ENCODE data around the gene NUCB1.

The NUCB1 gene

DNA sequence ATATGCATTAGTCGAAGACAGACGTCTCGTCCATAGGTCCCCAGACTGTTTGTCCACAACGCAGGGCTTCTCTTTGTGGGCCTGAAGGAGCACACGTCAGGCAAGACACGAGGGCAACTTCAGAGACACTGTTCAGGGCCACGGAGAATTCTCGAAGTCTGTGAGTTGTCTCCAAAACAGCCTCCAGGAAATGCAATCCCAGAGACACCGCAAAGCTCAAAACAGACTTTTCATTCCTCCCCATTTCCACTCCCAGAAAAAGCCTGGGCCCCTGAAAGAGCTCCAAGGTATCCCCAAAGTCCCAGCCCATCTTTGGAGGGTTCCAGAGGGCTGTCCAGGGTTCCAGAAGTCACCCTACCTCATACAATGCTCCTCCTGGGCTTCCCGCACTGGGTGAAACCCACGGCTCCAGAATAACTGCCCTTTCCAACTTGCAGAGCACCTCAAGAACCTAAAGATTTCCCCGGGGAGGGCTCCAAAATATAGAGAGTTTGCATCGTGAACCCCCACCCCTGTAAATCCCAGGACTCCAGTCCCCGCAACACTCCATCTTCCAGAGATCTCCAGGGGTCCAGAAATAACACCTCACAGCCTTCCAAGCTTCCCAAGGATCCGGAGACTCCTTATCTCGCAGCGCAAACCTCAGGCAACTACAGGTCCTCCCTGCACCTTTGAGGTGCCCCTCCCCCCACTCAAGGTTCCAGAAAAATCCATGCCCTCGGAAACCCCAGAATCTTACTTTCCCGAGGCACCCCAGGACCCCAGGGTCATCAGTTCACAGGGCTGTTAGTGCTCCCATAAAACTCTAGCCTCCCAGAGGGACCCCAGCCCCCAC lies 64.3 kb downstream of the NUCB1 start:
- TF ChIP-seq ZNF274 (IDR thresholded peaks at IDR 0.05; ENCODE audit: low read depth, low read length) = no peak
- H3K4me3 ChIP-seq (ENCODE audit: low read length) = peak overlapping the region; percentile 47; the same call in 1 of the 2 replicates

DNA sequence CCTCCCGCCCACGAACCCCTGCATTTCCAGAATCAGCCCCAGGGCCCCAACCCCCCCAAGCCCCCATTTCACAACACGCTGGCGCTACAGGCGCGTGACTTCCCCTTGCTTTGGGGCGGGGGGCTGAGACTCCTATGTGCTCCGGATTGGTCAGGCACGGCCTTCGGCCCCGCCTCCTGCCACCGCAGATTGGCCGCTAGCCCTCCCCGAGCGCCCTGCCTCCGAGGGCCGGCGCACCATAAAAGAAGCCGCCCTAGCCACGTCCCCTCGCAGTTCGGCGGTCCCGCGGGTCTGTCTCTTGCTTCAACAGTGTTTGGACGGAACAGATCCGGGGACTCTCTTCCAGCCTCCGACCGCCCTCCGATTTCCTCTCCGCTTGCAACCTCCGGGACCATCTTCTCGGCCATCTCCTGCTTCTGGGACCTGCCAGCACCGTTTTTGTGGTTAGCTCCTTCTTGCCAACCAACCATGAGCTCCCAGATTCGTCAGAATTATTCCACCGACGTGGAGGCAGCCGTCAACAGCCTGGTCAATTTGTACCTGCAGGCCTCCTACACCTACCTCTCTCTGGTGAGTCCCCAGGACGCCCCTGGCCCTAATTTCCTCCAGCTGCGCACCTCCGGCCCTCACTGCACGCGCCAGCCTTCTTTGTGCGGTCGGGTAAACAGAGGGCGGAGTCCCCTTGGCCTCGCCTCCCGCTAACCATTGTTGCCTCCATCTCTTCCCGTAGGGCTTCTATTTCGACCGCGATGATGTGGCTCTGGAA lies 65.1 kb downstream of the NUCB1 start, which contains the start of gene FTL:
Gene FTL, plus strand, starts transcription at position 270 of the 766 bp plus-strand sequence. Its CDS starts 199 bp downstream, at position 469.
- peak within 1 kb of the TSS; percentile 78 for H3K4me3 ChIP-seq (ENCODE audit: low read length)
- no peak for TF ChIP-seq ZNF274 (IDR thresholded peaks at IDR 0.05; ENCODE audit: low read depth, low read length)

DNA sequence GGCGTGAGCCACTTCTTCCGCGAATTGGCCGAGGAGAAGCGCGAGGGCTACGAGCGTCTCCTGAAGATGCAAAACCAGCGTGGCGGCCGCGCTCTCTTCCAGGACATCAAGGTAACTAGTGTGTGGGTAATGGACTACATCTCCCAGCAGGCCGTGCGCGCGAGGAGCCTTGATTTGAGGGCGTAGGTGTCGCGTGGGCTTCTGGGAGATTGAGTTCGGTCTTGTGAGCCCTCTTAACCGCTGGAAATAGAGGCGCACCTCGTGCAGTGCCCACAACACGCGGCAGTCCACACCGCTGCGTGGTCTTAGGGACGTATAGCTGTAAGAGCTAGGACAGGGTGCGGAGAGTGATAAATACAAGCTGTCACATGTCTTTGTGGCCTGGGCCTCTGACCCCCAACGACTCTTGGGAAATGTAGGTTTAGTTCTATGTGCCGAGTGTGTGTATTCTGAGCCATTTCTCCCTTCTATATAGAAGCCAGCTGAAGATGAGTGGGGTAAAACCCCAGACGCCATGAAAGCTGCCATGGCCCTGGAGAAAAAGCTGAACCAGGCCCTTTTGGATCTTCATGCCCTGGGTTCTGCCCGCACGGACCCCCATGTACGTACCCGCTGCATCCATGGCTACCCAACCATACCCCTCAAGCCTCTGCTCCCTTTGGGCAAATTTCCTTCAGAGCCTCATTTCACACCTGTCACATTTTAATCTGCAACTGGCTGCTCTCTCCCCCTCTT lies 65.9 kb downstream of the NUCB1 start:
- peak overlapping the region; percentile 78 for H3K4me3 ChIP-seq (ENCODE audit: low read length)
- no peak for TF ChIP-seq ZNF274 (IDR thresholded peaks at IDR 0.05; ENCODE audit: low read depth, low read length)

DNA sequence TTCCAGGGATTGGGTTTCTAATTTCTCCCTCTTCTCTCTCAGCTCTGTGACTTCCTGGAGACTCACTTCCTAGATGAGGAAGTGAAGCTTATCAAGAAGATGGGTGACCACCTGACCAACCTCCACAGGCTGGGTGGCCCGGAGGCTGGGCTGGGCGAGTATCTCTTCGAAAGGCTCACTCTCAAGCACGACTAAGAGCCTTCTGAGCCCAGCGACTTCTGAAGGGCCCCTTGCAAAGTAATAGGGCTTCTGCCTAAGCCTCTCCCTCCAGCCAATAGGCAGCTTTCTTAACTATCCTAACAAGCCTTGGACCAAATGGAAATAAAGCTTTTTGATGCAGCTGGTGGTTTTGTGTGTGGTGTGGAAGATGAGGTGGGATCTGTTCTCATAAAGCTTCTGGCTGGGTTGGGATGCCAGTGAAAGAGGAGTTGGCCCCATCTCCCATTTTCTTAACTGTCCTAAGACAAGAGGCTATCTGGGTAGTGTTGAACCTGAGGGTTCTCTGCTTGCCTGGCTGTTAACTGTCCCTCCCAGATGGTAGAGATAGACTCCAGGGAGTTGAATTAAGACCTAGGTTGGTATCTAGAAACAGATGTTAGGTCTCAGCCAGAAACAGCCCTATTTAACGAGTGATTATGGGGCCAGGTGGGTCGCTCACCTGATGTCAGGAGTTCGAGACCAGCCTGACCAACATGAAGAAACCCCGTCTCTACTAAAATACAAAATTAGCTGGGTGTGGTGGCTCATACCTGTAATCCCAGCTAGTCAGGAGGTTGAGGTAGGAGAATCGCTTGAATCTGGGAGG lies 66.6 kb downstream of the NUCB1 start:
- no peak for TF ChIP-seq ZNF274 (IDR thresholded peaks at IDR 0.05; ENCODE audit: low read depth, low read length)
- H3K4me3 ChIP-seq (ENCODE audit: low read length) = peak overlapping the region; percentile 78; the same call in 1 of the 2 replicates

DNA sequence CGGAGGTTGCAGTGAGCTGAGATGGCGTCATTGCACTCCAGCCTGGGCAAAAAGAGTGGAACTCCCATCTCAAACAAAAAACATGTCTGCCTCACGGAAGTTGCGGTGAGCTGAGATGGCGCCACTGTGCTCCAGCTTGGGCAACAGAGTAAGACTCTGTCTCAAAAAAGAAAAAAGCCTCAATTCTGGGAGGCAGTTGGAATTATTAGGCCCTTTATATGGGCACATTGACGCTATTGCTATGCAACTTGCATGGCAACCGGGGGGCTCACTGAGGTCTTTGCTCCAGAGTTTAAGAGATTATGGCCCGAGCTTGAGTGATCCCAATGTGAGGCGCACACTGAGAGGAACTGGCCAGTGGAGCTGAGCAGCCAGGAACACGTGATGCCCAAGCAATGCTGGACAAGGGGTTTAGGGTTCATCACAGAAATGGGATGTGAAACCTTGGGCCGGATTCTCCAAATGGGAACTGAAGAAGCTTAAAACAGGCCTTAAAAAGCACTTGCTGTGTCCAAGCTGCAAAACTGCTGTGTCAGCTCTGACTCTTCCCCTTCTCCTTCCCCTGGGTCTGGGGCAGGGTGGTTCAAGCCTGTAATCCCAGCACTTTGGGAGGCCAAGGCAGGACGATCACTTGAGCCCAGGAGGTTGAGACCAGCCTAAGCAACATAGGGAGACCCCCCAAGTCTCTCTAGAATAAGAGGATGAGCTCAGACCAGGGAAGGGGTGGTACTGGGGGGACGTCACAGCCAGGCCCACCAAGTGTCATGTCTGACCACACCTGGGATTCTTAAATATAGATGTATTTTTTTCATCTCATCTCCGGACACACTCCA lies 67.5 kb downstream of the NUCB1 start:
- no peak for TF ChIP-seq ZNF274 (IDR thresholded peaks at IDR 0.05; ENCODE audit: low read depth, low read length)
- H3K4me3 ChIP-seq (ENCODE audit: low read length) = no peak overlapping the region

DNA sequence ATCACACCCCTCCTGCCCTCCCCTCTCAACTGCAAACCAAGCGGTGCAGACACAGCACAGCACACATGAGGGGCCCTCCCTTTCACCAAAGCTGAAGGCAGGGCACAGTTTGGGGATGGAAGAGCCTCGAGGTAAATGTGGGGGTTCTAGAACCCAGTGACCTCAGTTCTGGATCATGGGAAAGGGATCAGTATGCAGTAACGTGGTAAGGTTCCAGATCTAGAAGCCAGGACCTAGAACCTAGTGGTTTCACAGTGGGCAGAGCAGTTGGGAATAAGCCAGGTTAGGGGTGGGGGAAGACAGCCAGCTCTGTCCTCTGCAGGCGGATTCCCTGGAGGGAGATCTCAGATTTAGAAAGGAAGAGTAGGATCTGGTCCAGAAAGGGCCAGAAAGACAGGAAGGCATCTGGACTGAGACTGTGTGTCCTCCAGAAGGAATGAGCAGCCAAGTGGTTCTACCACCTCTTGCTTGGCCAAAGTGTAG lies 68.1 kb downstream of the NUCB1 start:
- TF ChIP-seq ZNF274 (IDR thresholded peaks at IDR 0.05; ENCODE audit: low read depth, low read length) = no peak
- H3K4me3 ChIP-seq (ENCODE audit: low read length) = no peak overlapping the region

DNA sequence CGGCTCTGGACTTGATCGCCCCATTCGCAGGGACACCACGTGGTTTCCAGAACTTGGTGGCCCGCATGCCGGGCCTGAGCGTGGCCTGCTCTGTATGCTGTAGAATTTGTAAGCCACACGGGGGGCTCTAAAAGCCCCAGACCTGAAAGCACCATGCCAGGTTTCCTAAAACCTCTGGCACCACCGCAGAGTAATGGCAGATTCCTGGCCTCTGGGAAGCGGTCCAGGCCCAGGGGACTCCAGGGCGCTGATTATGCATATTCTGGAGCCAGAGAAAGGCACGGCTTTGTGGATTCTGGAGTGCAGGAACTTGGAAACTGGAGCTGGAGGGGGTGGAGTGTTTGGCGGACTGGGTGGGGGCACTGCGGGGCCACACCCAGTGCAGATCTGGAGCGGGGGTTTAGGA lies 68.7 kb downstream of the NUCB1 start:
- H3K4me3 ChIP-seq (ENCODE audit: low read length) = no peak overlapping the region
- no peak for TF ChIP-seq ZNF274 (IDR thresholded peaks at IDR 0.05; ENCODE audit: low read depth, low read length)

DNA sequence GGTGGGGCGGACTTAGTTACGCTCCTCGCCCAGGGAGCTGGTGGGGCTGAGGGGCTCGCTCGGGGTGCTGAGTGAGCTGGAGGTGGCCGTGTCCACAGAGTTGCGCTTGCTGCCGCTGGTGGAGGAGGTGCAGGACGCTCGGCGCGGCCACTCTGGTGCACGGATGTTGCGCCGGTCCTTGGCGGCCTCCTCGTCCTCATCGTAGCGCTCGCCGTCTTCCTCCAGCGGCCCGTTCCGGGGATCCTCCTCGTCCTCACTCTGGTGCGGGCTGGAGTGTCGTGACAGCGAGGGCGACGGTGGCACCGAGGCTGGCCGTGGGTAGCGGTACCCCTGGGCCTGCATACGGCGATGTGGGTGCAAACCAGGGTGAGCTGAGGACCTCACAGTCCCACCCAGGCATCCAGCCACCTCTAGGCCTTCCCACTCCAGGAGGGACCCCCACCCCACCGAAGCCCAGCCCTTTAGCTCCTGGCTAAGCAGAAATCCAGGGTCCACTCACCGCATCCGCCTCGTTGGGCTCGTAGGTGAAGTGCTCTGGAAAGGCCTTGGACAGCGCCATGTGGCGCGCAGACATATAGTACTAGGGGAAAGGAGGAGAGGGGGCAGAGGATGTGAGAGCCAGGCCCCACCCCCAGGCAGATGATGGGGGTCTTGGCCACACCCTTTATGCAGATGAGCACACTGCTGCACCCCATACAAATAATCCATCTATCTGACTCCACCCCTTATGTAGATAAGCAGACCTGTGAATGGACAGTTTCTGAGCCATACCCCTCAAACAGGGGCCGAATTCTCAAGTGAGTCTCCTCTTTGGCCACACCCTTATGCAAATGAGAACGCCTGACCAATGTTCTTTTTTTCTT lies 69.4 kb downstream of the NUCB1 start:
- no peak overlapping the region for H3K4me3 ChIP-seq (ENCODE audit: low read length)
- TF ChIP-seq ZNF274 (IDR thresholded peaks at IDR 0.05; ENCODE audit: low read depth, low read length) = no peak

DNA sequence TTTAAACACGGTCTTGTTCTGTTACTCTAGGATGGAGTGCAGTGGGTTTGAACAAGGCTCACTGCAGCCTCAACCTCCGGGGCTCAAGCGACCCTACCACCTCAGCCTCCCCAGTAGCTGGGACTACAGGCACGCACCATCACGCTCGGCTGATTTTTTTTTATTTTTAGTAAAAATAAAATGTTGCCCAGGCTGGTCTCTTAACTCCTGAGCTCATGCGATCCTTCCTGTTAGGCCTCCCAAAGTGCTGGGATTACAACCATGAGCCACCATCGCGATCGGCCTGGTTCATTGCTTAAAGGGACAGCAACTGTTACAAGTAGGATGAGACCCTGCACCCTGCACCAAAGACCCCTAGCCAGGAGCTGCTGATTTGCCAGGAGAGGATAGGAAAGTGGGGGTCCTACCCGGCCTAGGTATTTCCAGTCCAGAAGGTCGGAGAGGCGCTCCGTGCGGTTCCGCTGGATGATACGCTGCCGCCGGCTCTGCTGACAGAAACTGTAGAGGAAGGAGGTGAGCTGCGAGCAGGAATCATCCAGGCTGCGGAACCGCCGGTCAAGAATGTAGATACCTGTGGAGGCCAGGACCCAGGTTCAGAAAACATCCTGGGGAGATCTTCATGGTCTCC lies 70.1 kb downstream of the NUCB1 start:
- TF ChIP-seq ZNF274 (IDR thresholded peaks at IDR 0.05; ENCODE audit: low read depth, low read length) = no peak
- H3K4me3 ChIP-seq (ENCODE audit: low read length) = no peak overlapping the region

DNA sequence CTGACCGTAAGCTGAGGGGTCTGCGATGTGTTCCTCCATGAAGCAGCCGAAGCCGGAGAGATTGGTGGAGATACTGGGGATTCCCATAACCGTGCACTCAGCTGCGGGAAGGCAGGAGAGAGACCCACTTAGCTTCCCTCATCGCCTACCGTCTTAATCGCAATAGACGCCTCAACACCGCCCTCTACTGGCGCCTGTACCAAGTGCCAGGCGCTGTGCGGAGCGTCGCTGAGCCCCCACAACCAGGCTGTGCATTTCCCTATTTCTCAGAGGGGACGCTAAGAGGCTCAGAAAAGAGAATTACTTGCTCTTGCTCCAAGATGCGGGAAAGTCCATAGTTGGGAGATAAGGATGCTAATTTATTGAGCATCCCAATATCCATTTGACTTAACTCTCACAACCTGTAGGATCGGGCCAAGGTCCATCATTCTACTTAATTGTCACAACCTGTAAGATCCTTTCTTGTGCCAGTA lies 70.8 kb downstream of the NUCB1 start:
- no peak for TF ChIP-seq ZNF274 (IDR thresholded peaks at IDR 0.05; ENCODE audit: low read depth, low read length)
- no peak overlapping the region for H3K4me3 ChIP-seq (ENCODE audit: low read length)

All from GM08714 (cell line).